Measurements from ENCODE around the gene OTOP3. TPM values are rescaled to one million over a fixed set of nuclear protein-coding genes. Genes with fewer than 3 reads are reported as not detected.

Gene OTOP3
- total and polyA plus RNA-seq, 2 donors (not counting 1 experiment from before 2014, with no cell fraction given), result not detected

GRCh38 chr17:74893936-74894671 is 41.6 kb upstream of the OTOP3 start:
- Histone ChIP-seq H3K9ac (ENCODE audit: insufficient read depth, low read length) (no peak overlapping the region), H3K36me3 (ENCODE audit: control insufficient read depth, insufficient read depth, low read length) (no peaks in the 10 kb centered on the region), H3K9me3 (ENCODE audit: control insufficient read depth, insufficient read depth, low read depth, low read length) (no peaks in the 10 kb centered on the region), H2AFZ (ENCODE audit: low read length) (no peak overlapping the region), H3K4me3 (replicated peaks in 1 of 4; ENCODE audit: control extremely low read depth in 1 of 4, insufficient read depth in 1 of 4, low read depth in 3 of 4, low read length in 4 of 4) (no peak overlapping the region), H4K20me1 (ENCODE audit: control insufficient read depth, extremely low read depth, insufficient read depth, low read length) (no peaks in the 10 kb centered on the region), H3K4me2 (ENCODE audit: extremely low read depth, insufficient read depth, low read length) (no peak overlapping the region), H3K4me1 (ENCODE audit: control insufficient read depth, extremely low read depth, insufficient read depth, low read length) (no peaks in the 10 kb centered on the region), H3K79me2 (ENCODE audit: control insufficient read depth, insufficient read depth, low read length) (no peaks in the 10 kb centered on the region), H3K27me3 (ENCODE audit: control insufficient read depth, insufficient read depth, low read length) (peaks cover 32% of the 10 kb centered on the region), H3K27ac (ENCODE audit: insufficient read depth, low read length) (no peak overlapping the region)
- TF ChIP-seq EZH2 (IDR thresholded peaks at IDR 0.05; ENCODE audit: low read length, missing control alignments) (peak; percentile 92), CTCF (conservative IDR thresholded peaks at IDR 0.05 in 1 of 2, IDR thresholded peaks at IDR 0.05 in 1 of 2; ENCODE audit: low read depth in 1 of 2, low read length in 2 of 2) (no peak)
- no peak for DNase-seq (ENCODE audit: low read depth in 2 of 2)

DNA sequence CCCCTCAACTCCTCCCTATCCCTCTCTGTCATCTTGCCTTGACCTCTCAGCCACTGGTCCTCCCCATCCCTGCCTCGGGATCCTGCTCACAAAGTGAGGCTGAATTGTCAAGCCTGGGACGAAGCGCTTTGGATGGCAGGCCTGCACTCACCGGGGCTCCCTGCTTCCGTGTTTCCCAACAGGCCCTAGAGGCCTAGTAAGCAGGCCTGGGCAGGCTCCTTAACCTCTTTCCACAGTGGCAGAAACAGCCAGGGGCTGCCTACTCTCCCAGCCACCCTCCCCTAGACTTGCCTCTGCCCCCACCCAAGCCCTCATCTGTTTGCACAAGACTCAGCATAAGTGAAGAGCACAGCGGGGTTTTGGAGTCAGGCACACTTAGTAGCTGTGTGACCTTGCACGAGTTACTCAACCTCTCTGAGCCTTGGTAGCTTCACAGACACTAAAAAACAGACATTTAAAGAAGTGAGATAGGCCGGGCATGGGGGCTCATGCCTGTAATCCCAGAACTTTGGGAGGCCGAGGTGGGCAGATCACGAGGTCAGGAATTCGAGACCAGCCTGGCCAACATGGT is 37.2 kb upstream of the OTOP3 start:
- Histone ChIP-seq H3K79me2 (ENCODE audit: control insufficient read depth, insufficient read depth, low read length) (no peaks in the 10 kb centered on the region), H3K9ac (ENCODE audit: insufficient read depth, low read length) (no peak overlapping the region), H3K9me3 (ENCODE audit: control insufficient read depth, insufficient read depth, low read depth, low read length) (no peaks in the 10 kb centered on the region), H3K4me3 (replicated peaks in 1 of 4; ENCODE audit: control extremely low read depth in 1 of 4, insufficient read depth in 1 of 4, low read depth in 3 of 4, low read length in 4 of 4) (no peak overlapping the region), H3K27me3 (ENCODE audit: control insufficient read depth, insufficient read depth, low read length) (peaks cover 13% of the 10 kb centered on the region), H3K27ac (ENCODE audit: insufficient read depth, low read length) (no peak overlapping the region), H3K4me1 (ENCODE audit: control insufficient read depth, extremely low read depth, insufficient read depth, low read length) (no peaks in the 10 kb centered on the region), H3K36me3 (ENCODE audit: control insufficient read depth, insufficient read depth, low read length) (no peaks in the 10 kb centered on the region), H4K20me1 (ENCODE audit: control insufficient read depth, extremely low read depth, insufficient read depth, low read length) (no peaks in the 10 kb centered on the region), H2AFZ (ENCODE audit: low read length) (no peak overlapping the region), H3K4me2 (ENCODE audit: extremely low read depth, insufficient read depth, low read length) (no peak overlapping the region)
- DNase-seq (ENCODE audit: low read depth in 2 of 2), result no peak
- TF ChIP-seq CTCF (conservative IDR thresholded peaks at IDR 0.05 in 1 of 2, IDR thresholded peaks at IDR 0.05 in 1 of 2; ENCODE audit: low read depth in 1 of 2, low read length in 2 of 2) (no peak), EZH2 (IDR thresholded peaks at IDR 0.05; ENCODE audit: low read length, missing control alignments) (no peak)

DNA sequence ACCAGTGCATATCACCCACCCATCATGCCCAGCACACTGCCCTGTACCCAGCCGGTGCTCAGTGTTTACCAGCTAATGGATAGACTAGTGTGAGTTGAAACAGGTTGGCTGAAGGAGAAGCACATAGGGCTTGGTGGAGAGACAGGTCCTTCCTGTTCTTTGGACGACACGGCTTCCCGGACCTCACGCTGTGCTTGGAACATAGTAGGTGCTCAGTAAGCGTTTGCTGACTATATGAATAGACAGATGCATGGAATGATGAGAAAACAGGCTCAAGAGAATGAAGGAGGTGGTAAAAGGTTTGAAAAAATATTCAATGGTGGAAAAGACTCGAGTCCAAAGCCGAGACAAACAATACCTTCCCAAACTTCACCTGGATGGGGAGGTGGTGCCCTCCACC is 35.5 kb upstream of the OTOP3 start:
- no peaks in the 10 kb centered on the region for H3K9me3 ChIP-seq (ENCODE audit: control insufficient read depth, insufficient read depth, low read depth, low read length)
- DNase-seq (ENCODE audit: low read depth in 2 of 2), result no peak
- no peaks in the 10 kb centered on the region for H3K36me3 ChIP-seq (ENCODE audit: control insufficient read depth, insufficient read depth, low read length)
- no peak overlapping the region for H3K4me2 ChIP-seq (ENCODE audit: extremely low read depth, insufficient read depth, low read length)
- H3K4me1 ChIP-seq (ENCODE audit: control insufficient read depth, extremely low read depth, insufficient read depth, low read length), result no peaks in the 10 kb centered on the region
- H3K9ac ChIP-seq (ENCODE audit: insufficient read depth, low read length), result no peak overlapping the region
- H3K79me2 ChIP-seq (ENCODE audit: control insufficient read depth, insufficient read depth, low read length), result no peaks in the 10 kb centered on the region
- H3K27ac ChIP-seq (ENCODE audit: insufficient read depth, low read length), result no peak overlapping the region
- TF ChIP-seq CTCF (conservative IDR thresholded peaks at IDR 0.05 in 1 of 2, IDR thresholded peaks at IDR 0.05 in 1 of 2; ENCODE audit: low read depth in 1 of 2, low read length in 2 of 2), result no peak
- TF ChIP-seq EZH2 (IDR thresholded peaks at IDR 0.05; ENCODE audit: low read length, missing control alignments), result no peak
- H2AFZ ChIP-seq (ENCODE audit: low read length), result no peak overlapping the region
- H4K20me1 ChIP-seq (ENCODE audit: control insufficient read depth, extremely low read depth, insufficient read depth, low read length), result no peaks in the 10 kb centered on the region
- H3K27me3 ChIP-seq (ENCODE audit: control insufficient read depth, insufficient read depth, low read length), result peaks cover 4% of the 10 kb centered on the region
- H3K4me3 ChIP-seq (replicated peaks in 1 of 4; ENCODE audit: control extremely low read depth in 1 of 4, insufficient read depth in 1 of 4, low read depth in 3 of 4, low read length in 4 of 4), result no peak overlapping the region
